HG02870 (cell line): Measurements from ENCODE around the gene WHRN.

Source experiments
- ATAC-seq: cut with Tn5 transposase; IDR thresholded peaks from one replicate; pipeline ENCODE4 v1.9.1; 2021; ENCODE audit warnings: mild to moderate bottlenecking, moderate library complexity; ENCODE audit not compliant: unreplicated experiment

WHRN gene

GRCh38 chr9:114404531-114404930, 100.7 kb downstream of the WHRN start:
- no peak for ATAC-seq

- no peak for ATAC-seq
Observed at GRCh38 chr9:114403153-114403756, 102.0 kb downstream of the WHRN start.

GRCh38 chr9:114401344-114401743, 103.9 kb downstream of the WHRN start:
- no peak for ATAC-seq

- ATAC-seq: no peak
Observed at GRCh38 chr9:114400772-114401171, 104.5 kb downstream of the WHRN start.

GRCh38 chr9:114400219-114400618, 105.1 kb downstream of the WHRN start:
- ATAC-seq: no peak

- ATAC-seq: no peak
Observed at GRCh38 chr9:114399381-114399780, 105.9 kb downstream of the WHRN start.

- ATAC-seq: peak; percentile 75
Observed at GRCh38 chr9:114397848-114398605, 107.2 kb downstream of the WHRN start.

- ATAC-seq: no peak
Observed at GRCh38 chr9:114397219-114397847, 107.9 kb downstream of the WHRN start.

GRCh38 chr9:114396558-114397218, 108.6 kb downstream of the WHRN start:
- ATAC-seq: no peak

GRCh38 chr9:114395768-114396167, 109.5 kb downstream of the WHRN start:
- no peak for ATAC-seq

- ATAC-seq: no peak
Observed at GRCh38 chr9:114395334-114395617, 110.0 kb downstream of the WHRN start.

GRCh38 chr9:114394523-114395333, 110.5 kb downstream of the WHRN start:
- no peak for ATAC-seq

GRCh38 chr9:114392749-114393112, 112.5 kb downstream of the WHRN start:
- ATAC-seq: no peak

GRCh38 chr9:114390952-114391351, 114.3 kb downstream of the WHRN start:
- ATAC-seq: no peak

- no peak for ATAC-seq
Observed at GRCh38 chr9:114389612-114390368, 115.5 kb downstream of the WHRN start.

- no peak for ATAC-seq
Observed at GRCh38 chr9:114388764-114389375, 116.4 kb downstream of the WHRN start.

- ATAC-seq: no peak
Observed at GRCh38 chr9:114388357-114388682, 117.0 kb downstream of the WHRN start.

- peak; percentile 21 for ATAC-seq
Observed at GRCh38 chr9:114387680-114388356, 117.5 kb downstream of the WHRN start, which contains the start of gene AKNA. Gene AKNA (minus strand): TSS chr9:114387982. CDS start chr9:114381333, 6,649 bp downstream.
